ENCODE data around the gene PDIA4.

DNA sequence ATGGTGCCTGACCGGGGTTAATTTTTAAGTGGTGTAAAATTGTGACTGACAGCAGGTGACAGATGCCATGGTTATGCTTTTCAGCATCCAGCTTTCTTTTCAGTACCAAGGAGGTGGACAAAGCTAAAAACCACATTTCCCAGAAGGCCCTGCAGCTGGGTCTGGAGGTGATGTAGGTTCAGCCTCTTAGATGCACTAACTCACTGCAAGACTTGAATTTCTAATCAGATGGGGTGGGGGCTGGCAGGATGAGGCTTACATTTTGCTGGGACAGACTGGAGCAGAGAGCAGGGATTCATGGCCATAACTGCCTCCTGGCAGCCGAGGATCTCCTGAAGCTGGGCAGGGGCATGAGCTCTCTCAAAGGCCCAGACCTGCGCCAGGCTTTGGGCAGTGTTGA lies 52.4 kb downstream of the PDIA4 start:
- TF ChIP-seq CTCF (IDR thresholded peaks at IDR 0.05) (no peak), EP300 (IDR thresholded peaks at IDR 0.05) (no peak)
